Stimulated activated CD8-positive, alpha-beta memory T cell treated with anti-CD3 and anti-CD28 coated beads, Interleukin-15, amount 100 ng/mL, for 4 hours (primary cell): ENCODE measurements around the gene NSUN3.

Experiments
- DNase-seq, 2 donors: peaks; one replicate each; pipeline ENCODE4 v3.0.0-alpha.2; 2020; ENCODE audit warnings: low read depth in 2 of 2

The NSUN3 gene

DNA sequence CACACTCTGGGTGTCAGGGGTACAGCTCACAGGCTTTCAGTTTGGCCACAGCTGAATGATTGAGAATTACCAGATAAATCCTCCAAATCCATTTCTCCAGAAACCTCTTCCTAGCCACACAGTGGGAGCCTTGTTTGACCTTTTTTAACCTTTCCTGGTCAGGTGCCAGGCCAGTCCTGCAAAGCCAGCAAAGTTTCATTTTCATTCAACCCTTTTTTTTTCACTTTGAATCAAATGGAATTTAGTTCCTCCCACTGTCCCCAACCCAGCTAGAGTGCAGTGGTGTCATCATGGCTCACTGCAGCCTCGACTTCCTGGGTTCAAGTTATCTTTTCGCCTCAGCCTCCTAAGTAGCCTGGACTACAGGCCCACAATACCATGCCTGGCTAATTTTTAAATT, 67.8 kb downstream of the NSUN3 start:
- DNase-seq = no peak

DNA sequence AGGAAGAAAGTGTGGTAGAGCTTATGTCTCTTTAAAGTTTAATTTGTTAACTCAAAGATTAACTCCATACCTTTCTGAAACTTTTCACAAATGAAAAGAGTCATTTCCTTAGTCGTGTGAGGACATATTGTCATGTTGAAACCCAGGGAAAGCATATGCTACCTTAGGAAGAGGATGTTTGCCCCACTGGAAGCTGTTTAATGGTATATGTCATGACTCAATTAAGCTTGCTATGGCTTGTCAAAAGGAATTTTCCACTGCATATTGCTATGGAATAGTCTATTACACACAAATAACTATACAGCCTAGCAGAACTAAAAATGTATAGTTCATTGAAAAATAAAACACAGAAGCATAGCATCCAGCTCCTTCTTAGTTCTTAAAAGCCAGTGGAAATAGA, 69.9 kb downstream of the NSUN3 start:
- DNase-seq = no peak

GRCh38 chr3:94136133-94136532, 73.3 kb downstream of the NSUN3 start:
- no peak for DNase-seq

GRCh38 chr3:94137377-94137776, 74.5 kb downstream of the NSUN3 start:
- DNase-seq = no peak

- DNase-seq = no peak
These were observed 83.6 kb downstream of the NSUN3 start for GRCh38 chr3:94146455-94146854.

- DNase-seq = no peak
These were observed 84.2 kb downstream of the NSUN3 start for GRCh38 chr3:94147012-94147411.

DNA sequence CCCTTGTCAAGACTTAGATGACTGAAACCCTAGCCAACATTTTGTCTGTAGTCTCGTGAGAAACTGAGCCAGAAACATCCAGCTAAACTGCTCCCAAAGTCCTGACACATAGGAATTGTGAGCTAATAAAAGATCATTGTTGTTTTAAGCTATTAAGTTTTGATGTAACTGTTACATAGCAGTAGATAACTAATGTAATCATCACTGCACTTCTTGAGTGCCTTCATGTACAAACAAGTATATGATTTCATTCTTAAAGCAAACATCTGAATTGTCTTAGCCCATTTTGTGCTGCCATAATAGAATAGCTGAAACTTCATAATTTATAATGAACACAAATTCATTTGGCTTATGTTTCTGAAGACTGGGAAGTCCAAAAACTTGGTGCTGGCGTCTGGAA, 87.3 kb downstream of the NSUN3 start:
- no peak for DNase-seq

DNA sequence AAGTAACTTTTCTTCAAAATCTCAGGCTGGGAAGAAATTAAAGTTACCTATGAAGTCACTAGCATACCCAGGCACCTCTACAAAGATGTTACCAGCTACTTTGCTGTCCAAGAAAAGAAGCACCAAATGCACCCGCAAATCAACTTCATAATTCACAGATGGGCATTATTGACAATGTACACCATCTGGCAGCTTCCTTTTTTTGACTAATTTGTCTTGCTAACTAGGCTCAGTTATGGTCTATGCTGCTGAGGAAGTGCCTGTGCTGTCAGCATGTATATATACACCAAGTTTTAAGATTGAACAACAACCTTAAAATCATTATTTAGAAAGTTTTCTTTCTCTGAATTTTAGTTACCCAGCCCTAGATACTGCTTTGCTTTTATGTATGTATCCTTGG, 93.8 kb downstream of the NSUN3 start:
- DNase-seq = no peak

DNA sequence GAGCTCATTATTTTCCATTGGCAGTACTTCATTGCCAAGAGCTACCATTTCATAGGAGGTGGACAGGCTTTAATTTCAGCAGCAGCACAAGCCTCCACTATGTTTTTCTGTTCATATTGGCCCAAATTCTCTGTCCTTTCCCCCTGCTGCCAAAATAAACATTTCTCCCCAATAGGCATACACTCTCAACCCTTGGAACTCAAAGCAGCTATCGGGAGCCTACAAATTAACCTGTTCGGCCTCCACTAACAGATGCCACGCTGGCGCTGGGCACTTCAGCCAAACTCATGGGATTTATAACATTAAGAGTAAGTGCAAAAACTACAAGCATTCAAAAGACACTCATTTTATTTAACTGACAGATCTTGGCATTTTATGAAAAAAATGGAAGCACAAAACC, 95.7 kb downstream of the NSUN3 start:
- DNase-seq = no peak

GRCh38 chr3:94159062-94159828, 96.4 kb downstream of the NSUN3 start:
- DNase-seq = no peak

DNA sequence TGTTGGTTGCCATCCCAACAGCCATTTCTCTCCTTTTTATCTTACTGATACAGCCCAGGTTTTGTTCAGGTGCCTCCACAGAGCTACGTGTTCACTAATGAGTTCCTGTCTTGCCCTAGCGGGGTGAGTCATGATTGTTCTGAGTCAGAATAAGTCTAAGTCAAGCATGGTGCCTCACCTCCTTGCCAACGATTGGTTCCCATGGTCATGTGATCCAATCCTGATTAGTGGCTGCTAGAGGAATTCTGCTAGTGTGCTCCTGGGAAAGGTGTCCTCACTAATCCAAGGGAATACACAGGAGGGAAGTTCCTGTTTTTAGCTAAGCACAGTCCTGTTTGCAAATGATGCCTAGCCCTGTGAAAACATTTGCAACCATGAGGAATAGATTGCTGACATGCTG, 99.8 kb downstream of the NSUN3 start:
- no peak for DNase-seq

DNA sequence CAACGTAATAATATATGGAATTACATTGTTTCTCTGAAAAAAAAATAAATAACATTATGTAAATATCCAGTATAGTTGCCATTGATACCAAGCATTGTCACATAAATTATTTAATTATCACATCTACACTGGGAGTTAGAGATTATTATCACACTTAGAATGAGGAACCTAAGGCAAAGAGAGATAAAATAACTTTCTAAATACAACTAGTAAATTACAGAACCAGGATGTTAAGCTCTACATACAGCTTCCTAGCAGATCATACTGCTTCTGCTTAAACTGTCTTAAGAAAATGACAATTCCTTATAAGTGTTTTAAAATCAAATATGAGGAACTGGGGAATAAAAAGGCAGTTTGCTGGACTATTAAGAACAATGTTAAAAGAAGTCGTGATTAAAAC, 104.5 kb downstream of the NSUN3 start:
- no peak for DNase-seq

DNA sequence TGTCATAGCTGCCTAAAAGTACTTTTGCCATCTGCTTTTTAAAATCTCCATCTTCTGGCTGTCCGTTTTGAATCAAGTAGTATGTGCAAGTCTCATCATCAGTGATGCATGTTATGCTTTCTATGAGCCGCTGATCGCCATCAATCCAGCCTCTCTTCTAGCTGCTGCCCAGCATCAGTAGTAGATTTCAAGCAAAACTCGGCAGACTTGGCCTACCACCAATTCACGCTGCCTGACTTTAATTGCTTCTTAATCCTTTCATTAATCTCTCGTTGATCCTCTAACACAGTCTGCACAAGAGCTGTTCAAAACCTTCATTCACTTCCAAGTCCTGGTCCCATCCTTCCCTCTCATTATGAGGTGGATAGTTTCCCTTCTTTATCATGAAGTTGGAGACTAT, 104.9 kb downstream of the NSUN3 start:
- no peak for DNase-seq

GRCh38 chr3:94171954-94172353, 109.1 kb downstream of the NSUN3 start:
- no peak for DNase-seq

DNA sequence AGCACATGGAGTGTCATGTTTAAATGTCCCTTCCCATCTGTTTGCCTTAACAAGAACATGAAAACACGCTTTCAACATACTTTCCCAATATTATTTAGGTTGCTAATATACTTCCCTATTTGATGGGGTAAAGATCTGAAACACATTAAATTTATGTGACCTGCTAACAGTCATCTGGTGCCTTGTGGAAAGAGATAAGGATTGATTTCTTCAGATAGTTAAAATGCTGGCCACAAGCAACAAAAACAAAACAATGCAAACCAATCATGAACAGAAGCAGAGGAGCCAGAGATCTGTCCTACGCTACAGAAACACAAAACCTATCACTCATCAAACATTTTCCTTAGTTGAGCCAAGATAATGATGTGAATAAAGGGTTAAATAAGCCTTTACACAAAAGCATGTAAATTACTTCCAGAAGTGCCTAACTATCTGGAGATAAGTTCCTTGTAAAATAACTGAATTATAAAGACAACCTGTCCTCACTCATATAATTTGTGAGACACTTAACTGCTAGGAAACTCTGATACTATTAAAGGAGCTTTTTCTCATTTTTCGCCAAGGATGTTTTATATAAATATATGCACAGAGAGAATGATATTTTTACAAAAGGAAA, 109.9 kb downstream of the NSUN3 start:
- no peak for DNase-seq

DNA sequence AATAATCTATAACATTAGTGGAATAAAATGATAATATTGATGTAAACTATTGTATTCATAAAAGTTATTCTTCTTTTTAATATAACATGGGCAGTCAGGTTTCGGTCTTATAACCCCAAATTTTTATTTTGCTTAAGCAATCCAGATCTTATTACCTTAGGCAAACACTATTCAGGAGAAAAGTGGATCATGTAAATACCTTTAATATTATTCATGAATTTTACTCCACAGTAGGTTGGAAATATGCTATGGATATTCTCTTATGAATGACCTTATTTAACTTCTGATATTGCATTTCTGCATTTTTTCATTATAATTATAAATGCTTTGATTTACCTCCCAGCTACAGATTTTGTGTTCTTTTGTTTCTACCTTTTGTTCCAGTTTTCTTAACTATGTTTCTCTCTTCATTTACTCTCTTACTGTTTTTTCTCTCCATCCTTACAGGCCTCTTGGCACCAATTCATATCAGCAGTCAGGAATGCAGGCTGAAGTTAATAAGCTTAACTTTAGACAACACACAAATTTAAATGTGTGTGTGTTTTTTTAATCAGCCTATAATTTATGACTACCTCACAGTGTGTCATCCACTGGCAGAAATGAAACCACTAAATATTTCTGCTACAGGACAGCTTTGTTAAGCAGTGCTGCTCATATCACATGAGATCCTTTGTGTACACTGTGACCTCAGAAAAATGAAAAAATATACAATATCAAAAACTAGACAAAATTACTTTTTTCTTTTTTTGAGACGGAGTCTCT, 111.0 kb downstream of the NSUN3 start:
- DNase-seq = no peak

- DNase-seq = no peak
These were observed 112.8 kb downstream of the NSUN3 start for GRCh38 chr3:94175677-94176076.

GRCh38 chr3:94176988-94177745, 114.3 kb downstream of the NSUN3 start:
- DNase-seq = no peak
